Mucosa of rectum (tissue), 2 donors: ENCODE results near the gene CNTRL.
"Not testable (repeated sequence)": the region's sequence is repeated elsewhere in the genome, so short reads cannot be mapped to it uniquely, and the experiment has no call there.

Experiments
- H3K27ac ChIP-seq, 2 donors: one replicate each; pipeline ENCODE4 v1.7.0; 2013; ENCODE audit warnings: inconsistent platforms in 2 of 2, low read depth in 2 of 2, low read length in 2 of 2
- H3K27me3 ChIP-seq, 2 donors: one replicate each; pipeline ENCODE4 v1.7.0; 2013; ENCODE audit warnings: low read length in 2 of 2; ENCODE audit not compliant: control insufficient read depth in 2 of 2, insufficient read depth in 2 of 2
- H3K36me3 ChIP-seq, 2 donors: one replicate each; pipeline ENCODE4 v1.7.0; 2013; ENCODE audit warnings: low read length in 2 of 2; ENCODE audit not compliant: control insufficient read depth in 2 of 2, insufficient read depth in 2 of 2
- H3K4me1 ChIP-seq, 2 donors: one replicate each; pipeline ENCODE4 v1.7.0; 2013; ENCODE audit warnings: low read length in 2 of 2, mild to moderate bottlenecking in 1 of 2; ENCODE audit not compliant: control insufficient read depth in 2 of 2, insufficient read depth in 2 of 2
- H3K4me3 ChIP-seq, 2 donors: one replicate each; pipeline ENCODE4 v1.7.0; 2013; ENCODE audit warnings: low read length in 2 of 2
- H3K9ac ChIP-seq, 2 donors: one replicate each; pipeline ENCODE4 v1.7.0; 2013; ENCODE audit warnings: low read length in 2 of 2, low read depth in 1 of 2, mild to moderate bottlenecking in 1 of 2
- H3K9me3 ChIP-seq, 2 donors: one replicate each; pipeline ENCODE4 v1.7.0; 2013; ENCODE audit warnings: low read length in 2 of 2; ENCODE audit not compliant: control insufficient read depth in 2 of 2
- donor health status: healthy.
- donor health status: Normal muscosa, but diverticular disease.

The CNTRL gene

GRCh38 chr9:121074370-121075250 is at the start of gene CNTRL:
CNTRL (plus strand) TSS chr9:121074955; CDS start chr9:121088327, 13,372 bp downstream.
- H3K4me3 ChIP-seq: peak within 1 kb of the TSS; percentile 81 to 87
- H3K36me3 ChIP-seq: no peaks in the 10 kb centered on the region
- no peaks in the 10 kb centered on the region for H3K27me3 ChIP-seq
- H3K9ac ChIP-seq: peak within 1 kb of the TSS; percentile 1 to 61
- H3K9me3 ChIP-seq: no peaks in the 10 kb centered on the region
- peak within 1 kb of the TSS; percentile 77 to 79 for H3K27ac ChIP-seq
- peaks cover 6 to 7% of the 10 kb centered on the region in 2 donors for H3K4me1 ChIP-seq

- Histone ChIP-seq H3K27me3 (no peaks in the 10 kb centered on the region), H3K36me3 (no peaks in the 10 kb centered on the region), H3K9ac (no peak overlapping the region), H3K4me3 (no peak overlapping the region), H3K4me1 (no peaks in the 10 kb centered on the region), H3K9me3 (no peaks in the 10 kb centered on the region), H3K27ac (no peak overlapping the region)
Measured at GRCh38 chr9:121026260-121026691, 48.5 kb upstream of the CNTRL start.

- H3K27me3 ChIP-seq: no peaks in the 10 kb centered on the region
- H3K36me3 ChIP-seq: no peaks in the 10 kb centered on the region
- no peak overlapping the region for H3K27ac ChIP-seq
- no peaks in the 10 kb centered on the region for H3K4me1 ChIP-seq
- no peak overlapping the region for H3K9ac ChIP-seq
- H3K4me3 ChIP-seq: no peak overlapping the region
- no peaks in the 10 kb centered on the region for H3K9me3 ChIP-seq
Measured at GRCh38 chr9:121026768-121027167, 48.0 kb upstream of the CNTRL start.

GRCh38 chr9:121028285-121028684 is 46.5 kb upstream of the CNTRL start:
- not testable (repeated sequence) for H3K4me3 ChIP-seq, H3K36me3 ChIP-seq, H3K9me3 ChIP-seq, H3K27ac ChIP-seq, H3K9ac ChIP-seq, H3K27me3 ChIP-seq, H3K4me1 ChIP-seq

GRCh38 chr9:121029469-121029868 is 45.3 kb upstream of the CNTRL start:
- no peak overlapping the region for H3K4me3 ChIP-seq
- no peak overlapping the region for H3K27ac ChIP-seq
- H3K4me1 ChIP-seq: no peaks in the 10 kb centered on the region
- H3K36me3 ChIP-seq: no peaks in the 10 kb centered on the region
- H3K9me3 ChIP-seq: no peaks in the 10 kb centered on the region
- H3K9ac ChIP-seq: no peak overlapping the region
- H3K27me3 ChIP-seq: no peaks in the 10 kb centered on the region

GRCh38 chr9:121034529-121034928 is 40.2 kb upstream of the CNTRL start:
- Histone ChIP-seq H3K36me3 (no peaks in the 10 kb centered on the region), H3K27ac (no peak overlapping the region)

GRCh38 chr9:121035717-121036116 is 39.0 kb upstream of the CNTRL start:
- H3K27ac ChIP-seq, H3K9me3 ChIP-seq, H3K4me1 ChIP-seq, H3K9ac ChIP-seq, H3K4me3 ChIP-seq, H3K36me3 ChIP-seq, H3K27me3 ChIP-seq: not testable (repeated sequence)

More at GRCh38 chr9:121034529-121034928, 40.2 kb upstream of the CNTRL start:
- no peaks in the 10 kb centered on the region for H3K9me3 ChIP-seq
- H3K4me3 ChIP-seq: no peak overlapping the region
- H3K9ac ChIP-seq: no peak overlapping the region
- H3K4me1 ChIP-seq: no peaks in the 10 kb centered on the region
- H3K27me3 ChIP-seq: no peaks in the 10 kb centered on the region

- Histone ChIP-seq H3K4me3 (no peak overlapping the region), H3K36me3 (no peaks in the 10 kb centered on the region), H3K9me3 (no peaks in the 10 kb centered on the region), H3K27me3 (no peaks in the 10 kb centered on the region), H3K27ac (no peak overlapping the region), H3K9ac (no peak overlapping the region), H3K4me1 (no peaks in the 10 kb centered on the region)
Measured at GRCh38 chr9:121038362-121038761, 36.4 kb upstream of the CNTRL start.

- Histone ChIP-seq H3K9ac (no peak overlapping the region), H3K4me3 (no peak overlapping the region), H3K9me3 (no peaks in the 10 kb centered on the region), H3K4me1 (no peaks in the 10 kb centered on the region), H3K36me3 (no peaks in the 10 kb centered on the region), H3K27me3 (no peaks in the 10 kb centered on the region), H3K27ac (no peak overlapping the region)
Measured at GRCh38 chr9:121038804-121039203, 36.0 kb upstream of the CNTRL start.

- Histone ChIP-seq H3K4me3 (no peak overlapping the region), H3K36me3 (no peaks in the 10 kb centered on the region), H3K27ac (no peak overlapping the region), H3K27me3 (no peaks in the 10 kb centered on the region), H3K4me1 (no peaks in the 10 kb centered on the region), H3K9ac (no peak overlapping the region), H3K9me3 (no peaks in the 10 kb centered on the region)
Measured at GRCh38 chr9:121048175-121048574, 26.6 kb upstream of the CNTRL start.
